Nephron progenitor cell (in vitro differentiated cells): ENCODE results near the gene PRRT1B.

ENCODE experiments used
- DNase-seq: peaks from one replicate; pipeline ENCODE4 v3.0.0; 2021
- H3K27ac Mint-ChIP-seq: 2 replicates; pipeline ENCODE4 v1.8.0; 2021; ENCODE audit warnings: mild to moderate bottlenecking, moderate library complexity, mixed read lengths
- H3K27me3 Mint-ChIP-seq: 2 replicates; pipeline ENCODE4 v1.8.0; 2021; ENCODE audit warnings: mild to moderate bottlenecking, low read depth, mixed read lengths; ENCODE audit not compliant: poor library complexity
- H3K36me3 Mint-ChIP-seq: 2 replicates; pipeline ENCODE4 v1.8.0; 2021; ENCODE audit warnings: low read depth, mixed read lengths
- H3K4me1 Mint-ChIP-seq: 2 replicates; pipeline ENCODE4 v1.8.0; 2021; ENCODE audit warnings: mixed read lengths
- H3K4me3 Mint-ChIP-seq: 2 replicates; pipeline ENCODE4 v1.8.0; 2021; ENCODE audit warnings: mild to moderate bottlenecking, moderate library complexity, mixed read lengths
- H3K9me3 Mint-ChIP-seq: 2 replicates; pipeline ENCODE4 v1.8.0; 2021; ENCODE audit warnings: mild to moderate bottlenecking, moderate library complexity, mixed read lengths
- CTCF ChIP-seq: fragments of 200-600 bp; sonication (generic); IDR thresholded peaks from 2 replicates; pipeline ENCODE4 v1.5.0; 2021; ENCODE audit warnings: antibody characterized with exemption

The PRRT1B gene

GRCh38 chr9:131593091-131593820 is 47.9 kb downstream of the PRRT1B start:
- no peak for DNase-seq
- Mint-ChIP-seq H3K27me3 (no peaks in the 10 kb centered on the region), H3K36me3 (peaks cover under 1% of the 10 kb centered on the region), H3K4me1 (peaks cover 5% of the 10 kb centered on the region), H3K27ac (no peak overlapping the region), H3K4me3 (no peak overlapping the region), H3K9me3 (no peaks in the 10 kb centered on the region)
- no peak for TF ChIP-seq CTCF

- no peak overlapping the region for H3K4me3 Mint-ChIP-seq
- H3K4me1 Mint-ChIP-seq = peaks cover 9% of the 10 kb centered on the region
- no peaks in the 10 kb centered on the region for H3K36me3 Mint-ChIP-seq
- H3K27ac Mint-ChIP-seq = no peak overlapping the region
- no peaks in the 10 kb centered on the region for H3K27me3 Mint-ChIP-seq
- no peak for DNase-seq
- no peak for TF ChIP-seq CTCF
- H3K9me3 Mint-ChIP-seq = no peaks in the 10 kb centered on the region
Observed at GRCh38 chr9:131593936-131594665, 48.8 kb downstream of the PRRT1B start.

- no peaks in the 10 kb centered on the region for H3K9me3 Mint-ChIP-seq
- no peak for TF ChIP-seq CTCF
- DNase-seq = no peak
Observed at GRCh38 chr9:131594906-131595665, 49.8 kb downstream of the PRRT1B start.

GRCh38 chr9:131595696-131596429 is 50.5 kb downstream of the PRRT1B start:
- no peak overlapping the region for H3K4me3 Mint-ChIP-seq
- H3K36me3 Mint-ChIP-seq = peaks cover 7% of the 10 kb centered on the region
- DNase-seq = no peak
- TF ChIP-seq CTCF = no peak
- H3K4me1 Mint-ChIP-seq = peaks cover 9% of the 10 kb centered on the region
- peaks cover 4% of the 10 kb centered on the region for H3K27me3 Mint-ChIP-seq
- H3K9me3 Mint-ChIP-seq = no peaks in the 10 kb centered on the region
- H3K27ac Mint-ChIP-seq = peak overlapping the region; percentile 71

More at GRCh38 chr9:131594906-131595665, 49.8 kb downstream of the PRRT1B start:
- Mint-ChIP-seq H3K36me3 (peaks cover 1% of the 10 kb centered on the region), H3K4me3 (no peak overlapping the region), H3K27ac (no peak overlapping the region), H3K4me1 (peaks cover 9% of the 10 kb centered on the region), H3K27me3 (peaks cover 4% of the 10 kb centered on the region)

GRCh38 chr9:131596430-131596743 is 51.1 kb downstream of the PRRT1B start:
- TF ChIP-seq CTCF = no peak
- peaks cover 11% of the 10 kb centered on the region for H3K36me3 Mint-ChIP-seq
- peak overlapping the region; percentile 71 for H3K27ac Mint-ChIP-seq
- DNase-seq = no peak
- H3K4me3 Mint-ChIP-seq = no peak overlapping the region
- peaks cover 4% of the 10 kb centered on the region for H3K27me3 Mint-ChIP-seq
- H3K4me1 Mint-ChIP-seq = peaks cover 9% of the 10 kb centered on the region
- H3K9me3 Mint-ChIP-seq = no peaks in the 10 kb centered on the region
